K562 (cell line): Measurements from ENCODE around the gene SVIL.

ENCODE experiments used
- ATF3 ChIP-seq, 2 experiments: fragments of 450-650 bp in 1 of 2; sonication (generic) in 1 of 2; formaldehyde crosslinking in 1 of 2; IDR thresholded peaks in 1 of 2; conservative IDR thresholded peaks in 1 of 2; 2 replicates each; pipeline versions ENCODE4 v1.6.1 to v1.8.1; 2016 to 2023; ENCODE audit warnings: mild to moderate bottlenecking in 2 of 2, moderate library complexity in 2 of 2, inconsistent platforms in 1 of 2, missing genetic modification reagents in 1 of 2
- BRF2 ChIP-seq: IDR thresholded peaks from 3 replicates; pipeline ENCODE4 v1.6.1; 2011; ENCODE audit warnings: borderline replicate concordance, mild to moderate bottlenecking; ENCODE audit not compliant: insufficient read length, insufficient read depth
- CTCF ChIP-seq, 3 experiments: IDR thresholded peaks in 2 of 3; conservative IDR thresholded peaks in 1 of 3; 2 replicates each; pipeline ENCODE4 v1.5.1; 2011 to 2012; ENCODE audit warnings: low read length in 3 of 3, mild to moderate bottlenecking in 3 of 3, control low read depth in 2 of 3, improper control_type of control experiment in 1 of 3, inconsistent platforms in 1 of 3, low read depth in 1 of 3, mixed read lengths in 1 of 3, moderate library complexity in 1 of 3; ENCODE audit not compliant: insufficient read depth in 2 of 3
- FOS ChIP-seq: IDR thresholded peaks from 3 replicates; pipeline ENCODE4 v1.6.1; 2011; ENCODE audit not compliant: insufficient read length; ENCODE audit errors: extremely low read depth
- GTF3C2 ChIP-seq: IDR thresholded peaks from 3 replicates; pipeline ENCODE4 v1.6.1; 2011; ENCODE audit warnings: borderline replicate concordance, mild to moderate bottlenecking, moderate library complexity; ENCODE audit not compliant: insufficient read length; ENCODE audit errors: extremely low read depth
- HMGXB4 ChIP-seq: sonication (generic); formaldehyde crosslinking; IDR thresholded peaks from 2 replicates; pipeline ENCODE4 v1.8.1; 2023; ENCODE audit warnings: mild to moderate bottlenecking, missing genetic modification reagents
- MAFK ChIP-seq: IDR thresholded peaks from 2 replicates; pipeline ENCODE4 v1.6.1; 2011; ENCODE audit warnings: low read length, improper control_type of control experiment
- PBX2 ChIP-seq, 2 experiments: IDR thresholded peaks in 1 of 2; conservative IDR thresholded peaks in 1 of 2; 2 replicates each; pipeline ENCODE4 v1.6.1; 2016; ENCODE audit warnings: low read depth in 2 of 2, mild to moderate bottlenecking in 1 of 2, missing compliant biosample characterization in 1 of 2, missing genetic modification characterization in 1 of 2, moderate library complexity in 1 of 2
- PML ChIP-seq: IDR thresholded peaks from 2 replicates; pipeline ENCODE4 v1.6.1; 2012; ENCODE audit warnings: low read length, inconsistent platforms
- POLR2AphosphoS2 ChIP-seq: IDR thresholded peaks from 2 replicates; pipeline ENCODE4 v1.6.1; 2012; ENCODE audit warnings: low read length, improper control_type of control experiment
- TOE1 ChIP-seq, 2 experiments: fragments of 450-650 bp in 1 of 2; sonication (generic) in 1 of 2; formaldehyde crosslinking in 1 of 2; IDR thresholded peaks; 2 replicates each; pipeline versions ENCODE4 v1.7.1 to v1.8.0; 2016 to 2022; ENCODE audit warnings: borderline replicate concordance in 2 of 2, mild to moderate bottlenecking in 2 of 2, antibody characterized with exemption in 1 of 2, inconsistent platforms in 1 of 2, low read depth in 1 of 2, missing genetic modification reagents in 1 of 2, moderate library complexity in 1 of 2
- U2AF2 ChIP-seq: fragments of 200-400 bp; formaldehyde crosslinking; optimal IDR thresholded peaks from 2 replicates; pipeline ENCODE3; 2017; ENCODE audit warnings: low read depth, mild to moderate bottlenecking, low read length
- ZKSCAN1 ChIP-seq: fragments of 150-350 bp; IDR thresholded peaks from 2 replicates; pipeline ENCODE4 v1.6.1; 2016; ENCODE audit warnings: low read depth, low read length
- ZNF3 ChIP-seq: fragments of 250-450 bp; sonication (Bioruptor Pico); IDR thresholded peaks from 2 replicates; pipeline ENCODE4 v1.5.0; 2021; ENCODE audit warnings: mild to moderate bottlenecking, moderate library complexity

GRCh38 chr10:29604291-29604825, 30.4 kb downstream of the SVIL start:
- TF ChIP-seq PML (no peak), BRF2 (no peak), CTCF (IDR thresholded peaks at IDR 0.05 in 2 of 3, conservative IDR thresholded peaks at IDR 0.05 in 1 of 3; ENCODE audit: insufficient read depth in 2 of 3, low read depth in 1 of 3, low read length in 3 of 3) (no peak), ATF3 (IDR thresholded peaks at IDR 0.05) (no peak), ATF3 (CRISPR knock-in tag; conservative IDR thresholded peaks at IDR 0.05) (no peak), ZNF3 (CRISPR knock-in tag) (no peak), ZKSCAN1 (no peak), HMGXB4 (CRISPR knock-in tag) (no peak), MAFK (no peak), TOE1 (IDR thresholded peaks at IDR 0.05; ENCODE audit: borderline replicate concordance) (no peak), TOE1 (CRISPR knock-in tag; IDR thresholded peaks at IDR 0.05; ENCODE audit: borderline replicate concordance, low read depth) (no peak), GTF3C2 (no peak), POLR2AphosphoS2 (no peak), FOS (no peak), PBX2 (CRISPR knock-in tag; IDR thresholded peaks at IDR 0.05; ENCODE audit: low read depth) (no peak), PBX2 (tag; conservative IDR thresholded peaks at IDR 0.05; ENCODE audit: low read depth) (no peak), U2AF2 (no peak)
